ENCODE data around the gene LRIG3.

- TF ChIP-seq, protein P1, sequence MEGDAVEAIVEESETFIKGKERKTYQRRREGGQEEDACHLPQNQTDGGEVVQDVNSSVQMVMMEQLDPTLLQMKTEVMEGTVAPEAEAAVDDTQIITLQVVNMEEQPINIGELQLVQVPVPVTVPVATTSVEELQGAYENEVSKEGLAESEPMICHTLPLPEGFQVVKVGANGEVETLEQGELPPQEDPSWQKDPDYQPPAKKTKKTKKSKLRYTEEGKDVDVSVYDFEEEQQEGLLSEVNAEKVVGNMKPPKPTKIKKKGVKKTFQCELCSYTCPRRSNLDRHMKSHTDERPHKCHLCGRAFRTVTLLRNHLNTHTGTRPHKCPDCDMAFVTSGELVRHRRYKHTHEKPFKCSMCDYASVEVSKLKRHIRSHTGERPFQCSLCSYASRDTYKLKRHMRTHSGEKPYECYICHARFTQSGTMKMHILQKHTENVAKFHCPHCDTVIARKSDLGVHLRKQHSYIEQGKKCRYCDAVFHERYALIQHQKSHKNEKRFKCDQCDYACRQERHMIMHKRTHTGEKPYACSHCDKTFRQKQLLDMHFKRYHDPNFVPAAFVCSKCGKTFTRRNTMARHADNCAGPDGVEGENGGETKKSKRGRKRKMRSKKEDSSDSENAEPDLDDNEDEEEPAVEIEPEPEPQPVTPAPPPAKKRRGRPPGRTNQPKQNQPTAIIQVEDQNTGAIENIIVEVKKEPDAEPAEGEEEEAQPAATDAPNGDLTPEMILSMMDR (IDR thresholded peaks at IDR 0.05): no peak
- no peak for TF ChIP-seq POLR2A (IDR thresholded peaks at IDR 0.05)
Observed at GRCh38 chr12:58934528-58934927, 14.2 kb upstream of the LRIG3 start.
